Measurements from ENCODE around the gene DIAPH2.
"Not testable (repeated sequence)": the region's sequence is repeated elsewhere in the genome, so short reads cannot be mapped to it uniquely, and the experiment has no call there.

DIAPH2 gene

DNA sequence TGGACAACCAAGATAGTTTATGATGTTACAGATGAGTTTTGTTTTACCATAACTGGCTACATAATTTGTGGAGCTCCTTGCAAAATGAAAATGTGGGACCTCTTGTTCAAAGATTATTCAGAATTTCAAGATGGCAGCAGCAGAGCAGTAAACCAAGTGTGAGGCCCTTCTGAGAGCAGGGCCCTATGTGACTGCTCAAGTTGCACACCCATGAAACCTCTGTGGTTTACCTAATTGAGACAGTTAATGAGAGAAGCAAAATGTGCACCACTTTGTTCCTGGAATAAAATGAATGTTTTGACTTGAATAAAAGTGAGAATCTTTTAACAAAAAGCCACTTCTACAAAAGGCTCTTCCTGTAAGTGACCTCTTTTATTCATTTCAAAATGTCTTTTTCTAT is 718.3 kb downstream of the DIAPH2 start (continued):
- TF ChIP-seq ZNF621 (tag by site-specific recombination; IDR thresholded peaks at IDR 0.05) (no peak), WT1 (tag by site-specific recombination; IDR thresholded peaks at IDR 0.05) (no peak), PBX3 (CRISPR knock-in tag; IDR thresholded peaks at IDR 0.05) (no peak), GLIS2 (tag by site-specific recombination; IDR thresholded peaks at IDR 0.05) (no peak), ZNF747 (tag by site-specific recombination; IDR thresholded peaks at IDR 0.05) (no peak), ZNF549 (tag by site-specific recombination; IDR thresholded peaks at IDR 0.05) (no peak), ZNF510 (tag by site-specific recombination; IDR thresholded peaks at IDR 0.05; ENCODE audit: insufficient replicate concordance) (no peak)

GRCh38 chrX:97405031-97405660 is 720.5 kb downstream of the DIAPH2 start:
- no peak overlapping the region for H3K4me3 ChIP-seq (ENCODE audit: low read depth, low read length)
- no peaks in the 10 kb centered on the region for H3K4me1 ChIP-seq (ENCODE audit: control insufficient read depth, insufficient read depth, low read length)
- H3K36me3 ChIP-seq (ENCODE audit: control insufficient read depth in 2 of 2, insufficient read depth in 1 of 2, low read length in 2 of 2) = no peaks in the 10 kb centered on the region
- no peak overlapping the region for H3K27ac ChIP-seq (ENCODE audit: extremely low read depth, low read depth, low read length)
- TF ChIP-seq ZNF747 (tag by site-specific recombination; IDR thresholded peaks at IDR 0.05) = no peak
- TF ChIP-seq ZNF274 (IDR thresholded peaks at IDR 0.05; ENCODE audit: low read length) = no peak
- TF ChIP-seq ZNF274 (tag by site-specific recombination; IDR thresholded peaks at IDR 0.05; ENCODE audit: borderline replicate concordance) = no peak
- no peak for TF ChIP-seq ZBTB49 (tag by site-specific recombination; IDR thresholded peaks at IDR 0.05; ENCODE audit: low read depth)
- TF ChIP-seq ZFP41 (tag by site-specific recombination; IDR thresholded peaks at IDR 0.05; ENCODE audit: borderline replicate concordance) = no peak
- TF ChIP-seq ZNF624 (tag by site-specific recombination; IDR thresholded peaks at IDR 0.05) = no peak
- no peak for TF ChIP-seq ZNF510 (tag by site-specific recombination; IDR thresholded peaks at IDR 0.05; ENCODE audit: insufficient replicate concordance)
- TF ChIP-seq SCRT1 (tag by site-specific recombination; IDR thresholded peaks at IDR 0.05; ENCODE audit: borderline replicate concordance) = no peak
- no peak for TF ChIP-seq ZBTB8A (tag by site-specific recombination; IDR thresholded peaks at IDR 0.05)
- no peak for TF ChIP-seq BCL11A (tag by site-specific recombination; IDR thresholded peaks at IDR 0.05; ENCODE audit: low read depth)
- CTCF ChIA-PET = interaction anchor here (0.7 kb wide), 1 partner anchor 33 kb away, joined by 3 read pairs; no protein-coding TSS in a partner anchor
- POLR2A ChIA-PET = no interaction called here
- H3K9me3 ChIP-seq (ENCODE audit: control insufficient read depth, insufficient read depth, low read depth, low read length) = no peaks in the 10 kb centered on the region

- H3K27ac ChIP-seq (ENCODE audit: extremely low read depth, low read depth, low read length); H3K9me3 ChIP-seq (ENCODE audit: control insufficient read depth, insufficient read depth, low read depth, low read length); CTCF ChIA-PET; H3K36me3 ChIP-seq (ENCODE audit: control insufficient read depth in 2 of 2, insufficient read depth in 1 of 2, low read length in 2 of 2); POLR2A ChIA-PET; H3K4me1 ChIP-seq (ENCODE audit: control insufficient read depth, insufficient read depth, low read length); H3K4me3 ChIP-seq (ENCODE audit: low read depth, low read length): not testable (repeated sequence)
These were observed 725.2 kb downstream of the DIAPH2 start for GRCh38 chrX:97409632-97410415.

DNA sequence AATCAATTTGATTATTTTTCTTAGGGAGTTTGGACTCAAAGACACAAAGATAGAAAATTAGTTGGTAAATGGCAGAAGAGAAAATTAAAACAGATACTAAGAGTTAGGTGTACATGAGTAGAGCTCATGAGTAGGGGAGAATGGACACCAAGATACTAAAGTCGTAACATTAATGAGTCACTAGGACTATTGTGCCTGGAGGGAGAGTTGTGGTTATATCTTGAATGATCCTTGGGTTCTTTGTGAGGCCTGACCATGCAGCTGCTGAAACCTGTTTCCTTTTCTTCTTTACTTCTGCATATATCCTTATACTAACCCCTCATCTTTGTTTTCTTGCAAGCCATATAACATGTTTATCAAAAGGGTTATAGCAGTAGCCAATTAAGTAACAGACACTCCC is 731.8 kb downstream of the DIAPH2 start:
- Histone ChIP-seq H3K27ac (ENCODE audit: extremely low read depth, low read depth, low read length) (no peak overlapping the region), H3K4me3 (ENCODE audit: low read depth, low read length) (no peak overlapping the region), H3K9me3 (ENCODE audit: control insufficient read depth, insufficient read depth, low read depth, low read length) (no peaks in the 10 kb centered on the region), H3K36me3 (ENCODE audit: control insufficient read depth in 2 of 2, insufficient read depth in 1 of 2, low read length in 2 of 2) (no peaks in the 10 kb centered on the region), H3K4me1 (ENCODE audit: control insufficient read depth, insufficient read depth, low read length) (no peaks in the 10 kb centered on the region)
- ChIA-PET POLR2A (no interaction called here), CTCF (no interaction called here)
- no peak for TF ChIP-seq ZNF510 (tag by site-specific recombination; IDR thresholded peaks at IDR 0.05; ENCODE audit: insufficient replicate concordance)
- TF ChIP-seq ZNF155 (tag by site-specific recombination; IDR thresholded peaks at IDR 0.05) = no peak
- TF ChIP-seq REPIN1 (tag by site-specific recombination; IDR thresholded peaks at IDR 0.05; ENCODE audit: low read depth) = no peak
- no peak for TF ChIP-seq SP3 (tag by site-specific recombination; IDR thresholded peaks at IDR 0.05)
- no peak for TF ChIP-seq OVOL3 (tag by site-specific recombination; IDR thresholded peaks at IDR 0.05)
- TF ChIP-seq ZNF23 (tag by site-specific recombination; IDR thresholded peaks at IDR 0.05; ENCODE audit: borderline replicate concordance) = no peak
- no peak for TF ChIP-seq ZNF843 (tag by site-specific recombination; IDR thresholded peaks at IDR 0.05)
- TF ChIP-seq ZNF600 (tag by site-specific recombination; IDR thresholded peaks at IDR 0.05) = no peak
- TF ChIP-seq ZNF549 (tag by site-specific recombination; IDR thresholded peaks at IDR 0.05) = no peak
- no peak for TF ChIP-seq ZNF501 (tag by site-specific recombination; IDR thresholded peaks at IDR 0.05)
- no peak for TF ChIP-seq ZNF248 (tag by site-specific recombination; IDR thresholded peaks at IDR 0.05)
- no peak for TF ChIP-seq ZNF514 (tag by site-specific recombination; IDR thresholded peaks at IDR 0.05)

Data from HEK293 (cell line).